IPS-NIHi7 (cell line): ENCODE measurements around the gene RIMS1.

Source experiments
- DNase-seq: peaks from one replicate; pipeline ENCODE4 v3.0.0; 2012; ENCODE audit warnings: mixed read lengths; ENCODE audit errors: extremely low spot score

The RIMS1 gene

DNA sequence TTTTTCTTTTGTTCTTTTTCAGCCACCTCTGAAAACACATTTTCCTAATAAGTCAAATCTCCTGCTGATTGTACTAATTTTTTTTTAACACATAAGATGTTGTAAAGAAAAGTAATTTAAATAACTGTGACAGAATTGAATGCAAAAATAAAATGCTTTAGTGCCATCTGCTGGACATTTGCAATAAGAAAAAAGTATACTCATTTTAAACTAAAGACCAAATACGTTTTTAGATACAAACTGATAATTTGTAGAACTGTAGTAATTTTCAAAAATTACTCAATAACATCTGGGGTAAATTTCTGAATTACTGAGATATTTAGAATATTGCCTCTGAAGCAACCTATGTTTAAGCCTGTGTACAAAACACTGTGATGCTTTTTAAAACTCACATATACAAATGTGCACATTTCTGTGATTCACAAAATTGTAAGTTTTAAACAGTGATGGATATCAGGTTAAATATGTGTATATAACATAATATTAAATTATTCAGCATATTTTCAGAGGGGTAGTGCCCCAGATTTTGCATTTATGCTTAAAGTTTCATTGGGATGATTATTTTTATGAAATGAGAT lies 198.7 kb downstream of the RIMS1 start:
- DNase-seq = no peak

DNA sequence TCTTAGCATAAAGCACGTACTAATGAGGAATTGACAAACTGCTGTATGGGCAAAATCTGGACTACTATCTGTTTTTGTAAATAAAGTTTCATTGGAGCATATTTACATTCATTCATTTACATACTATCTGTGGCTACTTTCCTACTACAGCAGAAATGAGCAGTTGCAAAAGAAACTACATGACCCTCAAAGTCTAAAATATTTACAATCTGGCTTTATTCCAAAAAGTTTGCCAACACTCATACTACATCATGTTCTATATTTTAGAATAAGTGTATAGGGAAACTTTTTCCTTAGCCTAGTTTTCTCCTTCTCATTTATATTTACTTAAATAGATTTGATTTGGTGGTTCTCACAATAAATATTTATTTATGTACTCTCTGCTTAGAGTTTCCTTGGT lies 208.2 kb downstream of the RIMS1 start:
- DNase-seq = no peak

DNA sequence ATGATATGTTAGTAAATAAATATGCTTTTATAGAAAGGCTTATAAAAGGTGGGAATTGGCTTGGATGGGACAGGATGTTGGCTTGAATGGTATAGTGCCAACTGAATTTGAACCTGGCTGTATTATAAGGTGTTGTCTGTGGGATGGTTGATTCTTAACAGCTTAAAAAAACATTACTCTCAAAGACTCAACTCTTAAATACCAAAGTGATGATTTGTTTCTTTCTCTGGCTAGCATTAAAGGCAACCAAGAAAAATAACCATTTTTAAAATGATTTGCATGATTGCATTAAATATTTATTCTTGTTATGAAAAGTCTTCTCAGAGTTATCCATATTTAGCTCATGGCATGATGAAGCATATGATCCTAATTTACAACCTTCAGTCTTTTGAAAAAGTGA lies 216.2 kb downstream of the RIMS1 start:
- DNase-seq = no peak

DNA sequence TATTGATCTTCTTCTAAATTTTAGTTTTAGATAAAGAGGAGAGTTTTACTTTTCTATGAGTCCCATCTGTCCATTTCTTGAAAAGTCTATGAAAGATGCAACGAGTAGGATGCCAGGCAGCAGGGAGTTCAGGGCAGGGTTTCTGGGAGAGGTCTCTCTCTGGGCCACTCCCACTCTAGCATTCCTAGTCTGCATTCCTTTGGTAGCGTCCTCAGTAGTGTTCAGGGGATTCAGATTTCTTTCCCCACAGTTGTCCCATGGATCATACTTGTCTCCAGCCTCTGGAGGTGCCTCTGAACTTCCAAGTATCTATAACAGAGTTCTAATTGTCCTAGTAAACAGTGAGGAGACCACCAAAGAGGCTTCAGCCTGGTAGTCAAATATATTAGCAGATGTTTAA lies 225.3 kb downstream of the RIMS1 start:
- DNase-seq = peak; percentile 20

DNA sequence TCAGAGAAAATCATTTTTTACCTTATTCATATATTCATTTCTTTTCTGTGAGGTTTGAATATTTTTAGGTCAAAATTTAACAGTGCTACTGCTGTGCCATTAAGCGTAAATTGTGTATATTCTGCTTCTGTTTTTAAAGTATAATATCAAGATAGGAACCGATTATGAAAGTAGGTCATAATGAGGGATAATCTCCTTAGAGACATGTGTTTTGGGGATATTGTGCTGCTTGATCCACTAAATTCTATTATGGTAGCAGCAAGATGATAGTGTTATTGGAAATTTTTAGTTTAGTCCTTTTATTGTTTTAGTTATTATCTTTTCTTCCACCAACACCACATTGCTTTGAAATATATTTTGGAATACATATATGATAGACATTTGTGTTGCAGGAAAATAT lies 244.0 kb downstream of the RIMS1 start:
- DNase-seq = no peak

DNA sequence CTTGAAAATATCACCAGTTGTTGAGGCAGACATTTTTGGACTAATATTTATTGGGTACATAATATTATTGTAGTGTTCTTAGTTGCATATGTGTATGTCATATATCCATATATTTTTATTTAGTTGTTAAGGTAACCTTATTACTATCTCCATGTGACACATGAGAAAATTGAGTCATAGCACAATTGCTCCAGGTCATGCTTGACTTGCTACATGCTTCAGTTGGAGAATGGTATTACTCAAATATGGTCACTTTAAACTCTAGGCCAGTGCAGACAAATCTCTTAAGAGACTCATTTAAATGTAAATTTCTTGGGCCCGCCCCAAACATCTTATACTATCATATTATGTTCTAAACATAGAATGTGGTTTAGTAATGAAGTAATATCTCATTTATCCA lies 246.1 kb downstream of the RIMS1 start:
- DNase-seq = no peak

DNA sequence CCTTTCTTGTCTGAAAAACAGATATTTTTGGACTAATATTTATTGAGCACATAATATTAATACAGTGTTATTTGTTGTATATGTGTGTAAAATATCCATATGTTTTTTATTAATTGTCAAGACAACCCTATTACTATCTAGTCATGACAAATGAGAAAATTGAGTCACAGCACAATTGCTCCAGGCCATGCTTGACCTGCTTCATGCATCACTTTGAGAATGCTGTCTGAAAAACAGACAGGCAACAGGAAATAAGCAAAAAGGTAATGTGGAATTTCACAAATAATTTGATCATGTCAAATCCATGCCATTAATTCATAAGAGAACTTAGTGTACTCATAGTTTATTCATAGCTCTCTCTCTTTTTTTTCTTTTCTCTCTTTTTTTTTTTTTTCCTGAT lies 246.5 kb downstream of the RIMS1 start:
- DNase-seq = no peak

DNA sequence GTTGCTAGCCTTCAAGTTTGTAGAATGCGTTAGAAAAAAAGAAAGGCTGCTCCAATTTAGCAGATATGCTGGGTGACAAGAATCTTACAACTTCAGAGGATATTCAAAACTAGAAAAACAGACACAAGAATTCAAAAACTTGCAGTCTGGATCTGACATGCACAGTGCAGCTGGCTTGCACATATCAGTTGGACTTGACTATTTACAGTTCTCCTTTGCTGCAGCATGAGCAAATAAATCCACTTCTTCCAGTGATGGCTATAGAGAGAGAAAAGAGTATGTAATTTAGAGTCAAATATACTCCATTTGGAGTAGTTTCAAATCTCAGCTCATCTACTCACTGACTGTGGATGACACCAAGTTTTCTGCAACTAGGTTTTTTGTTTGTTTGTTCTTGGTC lies 247.0 kb downstream of the RIMS1 start:
- no peak for DNase-seq

DNA sequence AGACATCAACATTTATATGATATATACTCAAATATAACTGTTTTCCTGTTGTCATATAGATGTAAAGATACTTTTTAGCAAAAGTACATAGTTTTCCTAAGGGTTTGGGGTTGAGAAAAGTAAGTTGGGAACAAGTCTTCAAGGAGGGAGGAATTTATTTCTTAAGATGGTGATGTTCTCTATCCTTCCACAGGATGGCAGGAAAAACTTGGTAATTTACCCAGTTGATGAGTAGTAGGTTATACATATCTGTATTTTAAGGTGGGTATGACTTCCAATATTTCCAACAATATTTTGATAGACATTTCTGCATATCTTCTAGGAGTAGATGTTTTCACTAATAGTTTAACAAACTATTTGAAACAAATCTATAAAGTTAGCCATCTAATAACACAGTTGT lies 254.4 kb downstream of the RIMS1 start:
- DNase-seq = peak; percentile 9

DNA sequence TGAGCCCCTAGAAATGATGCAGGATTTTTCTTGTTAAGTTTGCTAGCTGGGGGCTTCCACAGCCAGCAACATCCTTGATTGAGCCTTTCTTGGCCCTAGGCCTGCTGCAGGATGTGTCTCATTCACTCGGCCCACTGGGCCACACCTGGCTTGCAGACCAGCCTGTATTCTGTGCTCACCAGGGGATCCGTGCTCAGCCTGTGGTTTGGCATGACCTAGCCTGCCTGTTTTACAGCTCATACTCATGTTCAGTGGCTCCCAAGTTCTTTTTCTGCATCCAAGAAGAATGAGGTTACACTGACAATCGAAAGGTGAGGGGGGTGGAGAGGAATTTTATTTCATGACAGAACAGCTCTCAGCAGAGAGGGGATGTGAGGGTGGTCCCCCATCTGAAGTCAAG lies 263.4 kb downstream of the RIMS1 start:
- DNase-seq = no peak

DNA sequence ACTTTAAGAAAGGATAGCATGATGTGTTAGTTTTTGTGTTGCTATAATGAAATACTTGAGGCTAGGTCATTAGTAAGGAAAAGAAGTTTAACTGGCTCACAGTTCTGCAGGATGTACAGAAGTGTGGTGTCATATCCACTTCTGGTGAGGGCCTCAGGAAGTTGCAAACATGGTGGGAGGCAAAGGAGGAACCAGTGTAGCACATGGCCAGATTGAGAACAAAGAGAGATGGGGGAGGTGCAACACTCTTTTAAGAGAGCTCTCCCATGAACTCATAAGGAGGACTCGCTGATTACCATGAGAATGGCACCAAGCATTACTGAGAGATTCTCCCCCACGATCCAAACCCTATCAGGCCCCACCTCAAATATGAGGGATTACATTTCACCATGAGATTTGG lies 265.4 kb downstream of the RIMS1 start:
- no peak for DNase-seq

DNA sequence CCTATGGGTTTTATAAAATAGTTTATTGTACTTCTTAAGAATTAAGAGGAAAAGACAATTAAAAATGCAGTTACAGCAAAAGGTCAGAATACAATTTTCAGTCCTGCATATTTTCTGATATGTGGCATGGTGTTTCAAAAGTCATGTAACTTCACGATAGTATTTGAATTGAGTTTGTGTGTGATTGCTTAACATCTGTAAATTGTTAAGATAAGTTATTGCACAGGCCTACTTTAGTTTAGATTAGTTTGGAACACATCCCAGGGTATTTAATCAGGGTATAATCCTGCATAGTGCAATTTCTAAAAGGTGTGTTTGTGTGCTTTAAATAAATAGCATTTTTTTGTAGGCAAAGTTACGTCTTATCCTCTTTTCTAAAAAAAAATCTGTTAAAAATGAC lies 289.6 kb downstream of the RIMS1 start:
- DNase-seq = no peak

DNA sequence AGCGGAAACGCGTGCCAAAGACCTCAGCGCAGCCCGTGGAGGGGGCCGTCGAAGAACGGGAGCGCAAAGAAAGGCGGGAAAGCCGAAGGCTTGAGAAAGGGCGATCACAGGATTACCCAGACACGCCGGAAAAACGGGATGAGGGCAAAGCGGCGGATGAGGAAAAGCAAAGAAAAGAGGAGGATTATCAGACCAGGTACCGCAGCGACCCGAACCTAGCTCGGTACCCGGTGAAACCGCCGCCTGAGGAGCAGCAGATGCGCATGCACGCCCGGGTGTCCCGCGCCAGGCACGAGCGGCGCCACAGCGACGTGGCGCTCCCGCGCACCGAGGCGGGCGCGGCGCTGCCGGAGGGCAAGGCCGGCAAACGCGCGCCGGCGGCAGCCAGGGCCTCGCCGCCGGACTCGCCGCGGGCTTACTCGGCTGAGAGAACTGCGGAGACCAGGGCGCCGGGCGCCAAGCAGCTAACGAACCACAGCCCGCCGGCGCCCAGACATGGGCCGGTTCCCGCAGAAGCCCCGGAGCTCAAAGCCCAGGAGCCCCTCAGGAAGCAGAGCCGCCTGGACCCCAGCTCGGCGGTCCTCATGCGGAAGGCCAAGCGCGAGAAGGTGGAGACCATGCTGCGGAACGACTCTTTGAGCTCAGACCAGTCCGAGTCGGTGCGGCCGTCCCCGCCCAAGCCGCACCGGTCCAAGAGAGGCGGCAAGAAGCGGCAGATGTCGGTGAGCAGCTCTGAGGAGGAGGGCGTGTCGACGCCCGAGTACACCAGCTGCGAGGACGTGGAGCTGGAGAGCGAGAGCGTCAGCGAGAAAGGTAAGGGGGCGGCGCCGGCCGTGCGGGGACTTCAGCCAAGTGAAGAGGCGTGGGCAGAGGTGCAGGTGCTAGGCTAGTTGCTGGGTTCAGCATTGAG lies 296.2 kb downstream of the RIMS1 start:
- DNase-seq = peak; percentile 72

DNA sequence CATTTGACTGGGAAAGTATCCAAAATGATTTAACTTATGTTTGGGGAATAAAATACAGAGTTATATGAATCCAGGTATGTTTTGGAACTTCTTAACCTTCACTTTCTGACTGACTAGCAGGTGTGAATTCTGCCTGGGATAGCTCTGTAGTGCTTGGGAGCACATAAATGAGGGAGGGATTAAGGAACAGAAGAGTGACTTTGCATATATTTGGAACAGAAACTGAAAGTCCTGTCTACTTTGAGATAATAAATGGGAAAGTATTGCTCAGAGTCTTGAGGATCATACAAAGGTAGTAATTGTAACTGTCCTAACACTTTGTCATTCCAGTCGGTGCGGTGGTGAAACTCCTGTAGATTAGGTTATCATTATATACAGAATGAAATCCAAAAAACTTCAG lies 317.6 kb downstream of the RIMS1 start:
- no peak for DNase-seq

DNA sequence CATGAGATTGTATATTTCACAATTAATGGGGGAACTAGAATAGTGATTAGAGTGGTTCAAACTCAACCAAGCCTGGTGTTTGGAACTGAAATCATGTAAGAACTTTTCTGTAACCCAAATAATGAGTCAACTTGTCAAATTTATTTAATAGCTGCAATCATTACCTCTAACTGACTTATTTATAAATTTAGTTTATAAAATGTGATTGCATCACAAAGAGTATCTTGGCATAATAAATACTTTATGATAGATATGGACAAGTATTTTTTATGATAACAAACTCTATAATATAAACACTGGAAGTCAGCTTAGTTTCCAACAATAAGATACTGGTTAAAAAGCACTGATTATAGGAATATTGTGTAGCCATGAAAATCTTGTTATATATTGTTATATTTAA lies 319.1 kb downstream of the RIMS1 start:
- no peak for DNase-seq

DNA sequence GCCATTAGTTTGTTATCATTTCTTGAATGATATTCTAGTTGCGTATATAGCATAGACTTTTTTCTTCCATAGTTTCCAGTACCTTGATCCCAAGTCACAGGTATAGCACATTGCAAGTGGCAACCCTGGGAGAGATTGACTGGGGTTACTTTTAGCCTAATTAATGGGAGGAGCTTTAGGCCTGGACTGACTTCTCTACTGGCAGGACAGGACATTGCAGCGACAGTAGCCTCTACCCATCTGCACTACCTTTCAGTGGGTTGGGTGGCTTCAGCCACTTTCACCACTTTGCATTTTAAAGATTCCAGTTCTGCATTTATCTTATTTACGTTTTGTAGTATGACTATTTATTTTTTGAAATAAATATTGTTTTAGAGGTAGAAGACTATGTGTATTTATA lies 320.3 kb downstream of the RIMS1 start:
- DNase-seq = peak; percentile 32

DNA sequence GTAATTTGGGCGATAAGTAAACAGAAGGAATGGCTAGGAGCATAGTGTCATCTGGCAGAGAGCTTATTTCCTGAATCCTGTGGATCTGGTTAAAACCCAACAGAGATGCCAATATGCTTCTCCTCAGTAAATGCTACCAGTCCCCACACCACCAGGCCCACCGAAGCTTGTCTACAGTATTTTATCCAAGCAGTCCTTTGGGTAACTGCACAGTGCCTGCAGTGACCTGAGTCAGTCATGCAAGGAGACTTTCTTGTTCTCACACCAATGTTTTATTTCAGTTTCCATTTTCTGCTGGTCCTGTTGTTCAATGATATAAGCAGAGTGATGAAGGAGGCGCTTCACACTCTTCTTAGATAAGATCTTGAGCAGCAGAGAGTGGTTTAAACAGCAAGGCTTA lies 326.3 kb downstream of the RIMS1 start:
- no peak for DNase-seq

DNA sequence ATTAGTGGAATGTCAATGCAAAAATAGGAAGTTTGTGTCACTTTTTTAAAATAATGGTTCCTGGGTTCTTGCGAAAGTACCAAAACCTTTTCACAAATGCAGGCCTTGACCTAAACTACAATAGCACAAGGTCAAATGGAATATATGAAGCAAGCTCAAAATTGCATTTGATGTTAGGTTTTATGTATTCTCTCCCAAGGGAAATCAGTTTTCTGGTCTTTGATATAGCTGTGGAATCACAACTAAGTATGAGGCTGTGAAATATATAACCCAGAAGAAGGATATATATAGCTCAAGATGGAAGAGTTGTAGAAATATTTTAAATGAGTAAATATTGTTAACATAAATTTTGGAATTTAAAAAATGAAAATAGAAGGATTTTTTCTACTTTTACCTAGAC lies 327.3 kb downstream of the RIMS1 start:
- DNase-seq = no peak

DNA sequence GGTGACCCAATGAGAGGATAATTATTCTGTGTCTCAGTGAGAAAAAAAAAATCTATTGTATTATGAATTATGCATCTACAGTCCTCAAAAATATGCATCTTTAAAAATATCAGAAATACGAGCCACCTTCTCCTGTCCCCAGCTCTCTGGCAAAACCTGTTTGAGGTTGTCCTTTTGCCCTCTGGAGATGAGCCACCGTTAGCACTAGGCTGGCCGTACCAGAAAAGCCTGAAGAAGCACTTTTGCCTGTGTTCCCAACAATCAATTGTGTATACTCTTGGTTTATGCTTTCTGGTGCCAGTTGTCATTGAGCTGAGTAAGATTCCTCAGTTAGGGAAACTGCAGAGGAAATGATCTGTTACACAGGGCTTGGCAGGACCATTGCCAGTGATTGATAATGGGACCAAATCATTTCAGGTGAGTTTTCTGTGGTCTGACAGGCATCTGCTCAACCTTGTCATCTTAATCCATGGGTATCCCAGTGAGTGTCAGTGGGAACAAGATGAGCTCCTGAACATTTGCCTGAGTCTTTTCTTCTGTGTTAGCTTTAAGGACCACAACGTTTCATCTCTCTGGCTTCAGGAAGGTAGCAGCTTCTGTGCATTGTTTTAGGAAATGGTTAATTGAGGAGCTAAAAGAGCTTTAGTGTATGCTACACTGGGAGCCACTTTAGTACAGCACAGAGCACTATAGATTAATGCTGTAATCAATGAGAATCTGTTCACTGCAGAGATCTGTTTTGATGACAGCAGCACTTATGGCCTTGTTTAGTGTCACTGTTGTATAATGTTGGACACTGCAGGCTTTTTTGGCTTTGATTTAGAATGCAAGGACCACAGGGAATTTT lies 330.1 kb downstream of the RIMS1 start:
- DNase-seq = no peak

DNA sequence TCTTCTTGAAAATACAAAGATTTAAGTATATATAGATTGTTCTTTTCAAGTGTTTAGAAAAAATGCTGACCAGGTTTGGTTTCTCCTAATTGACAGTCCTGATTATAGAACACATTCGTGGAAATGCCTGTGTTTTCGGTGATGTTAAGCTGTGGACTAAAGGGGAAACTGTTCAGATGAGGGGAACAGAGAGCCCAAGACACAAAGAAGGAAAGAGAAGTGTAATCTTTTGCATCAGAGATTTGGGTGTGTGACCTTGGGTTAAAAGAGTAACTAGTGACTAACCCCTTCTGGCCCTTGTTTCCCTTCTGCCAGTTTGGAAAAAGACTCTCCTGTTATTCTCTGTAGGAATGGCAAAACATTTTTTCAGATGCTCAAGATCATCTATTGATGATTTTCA lies 331.3 kb downstream of the RIMS1 start:
- DNase-seq = no peak

DNA sequence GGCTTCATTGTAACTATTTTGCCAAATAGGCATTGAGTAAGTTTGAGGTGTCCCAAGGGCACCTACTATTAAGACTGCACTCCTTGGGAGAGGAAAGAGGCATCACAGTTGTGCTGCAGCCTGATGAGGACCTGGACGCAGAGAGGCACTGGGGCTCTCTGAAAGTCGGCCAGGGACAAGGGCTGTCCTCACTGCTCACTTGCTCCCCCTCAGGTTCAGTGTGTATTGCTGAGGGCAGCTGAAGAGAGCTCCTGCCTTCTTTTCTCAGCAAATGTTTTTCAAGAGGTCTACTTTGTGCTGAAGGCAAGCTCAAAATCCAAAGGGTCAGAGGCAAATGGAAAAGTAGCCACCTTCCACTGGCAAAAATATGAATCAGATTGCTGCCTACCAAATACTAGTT lies 331.8 kb downstream of the RIMS1 start:
- DNase-seq = peak; percentile 79

DNA sequence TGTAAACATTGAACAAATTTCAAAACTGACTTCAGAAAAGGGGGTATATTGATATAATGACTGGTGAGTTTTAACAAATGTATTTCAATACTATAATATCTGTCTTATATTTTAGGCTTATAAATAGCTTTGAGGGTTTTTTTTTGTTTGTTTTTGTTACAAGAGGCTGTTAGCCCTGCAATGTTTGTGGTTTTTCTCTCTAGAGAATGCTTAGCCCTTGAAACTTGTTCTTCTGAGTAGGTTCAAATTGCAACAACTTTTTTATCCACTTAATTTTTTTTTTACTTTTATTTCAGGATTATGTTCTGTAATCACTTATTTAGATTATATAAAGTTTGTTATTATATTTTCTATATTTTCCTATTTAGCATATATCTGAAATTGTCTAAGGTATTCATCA lies 333.2 kb downstream of the RIMS1 start:
- DNase-seq = no peak

DNA sequence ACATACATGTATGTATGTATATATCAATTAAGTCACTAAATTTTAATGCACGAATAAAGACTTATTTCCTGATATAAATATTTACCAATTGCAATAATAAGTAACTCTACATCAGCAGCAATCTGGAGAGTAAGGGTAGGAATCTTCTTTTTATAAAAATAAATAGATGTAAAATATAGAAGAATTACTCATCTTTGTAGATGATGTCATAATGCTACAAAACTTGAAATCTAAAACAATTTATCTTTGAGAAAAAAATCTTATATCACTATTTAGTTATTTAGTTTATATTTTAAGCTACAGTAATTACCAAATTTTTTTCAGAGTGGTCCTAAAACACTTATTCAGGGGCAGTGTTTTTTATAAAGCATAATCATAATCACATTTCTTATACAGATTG lies 351.7 kb downstream of the RIMS1 start:
- DNase-seq = no peak
